Immature natural killer cell (primary cell): ENCODE data around the gene RGCC. TPM values are rescaled to one million over a fixed set of nuclear protein-coding genes. Genes with fewer than 3 reads are reported as not detected.
"Not testable (repeated sequence)": the region's sequence is repeated elsewhere in the genome, so short reads cannot be mapped to it uniquely, and the experiment has no call there.

Source experiments
- DNase-seq, 3 donors: peaks; one replicate each; pipeline ENCODE4 v3.0.0; 2022; ENCODE audit warnings: mixed read lengths in 1 of 3
- H3K27ac Mint-ChIP-seq, 6 donors: one replicate each; pipeline ENCODE4 v1.8.0; 2020; ENCODE audit warnings: mixed read lengths in 6 of 6, mild to moderate bottlenecking in 5 of 6, inconsistent platforms in 4 of 6, moderate library complexity in 3 of 6
- H3K27me3 Mint-ChIP-seq, 3 donors: one replicate each; pipeline ENCODE4 v1.8.0; 2020 to 2021; ENCODE audit warnings: low read depth in 3 of 3, mild to moderate bottlenecking in 3 of 3, mixed read lengths in 3 of 3, moderate library complexity in 3 of 3, inconsistent platforms in 1 of 3
- H3K36me3 Mint-ChIP-seq, 3 donors: one replicate each; pipeline ENCODE4 v1.8.0; 2020; ENCODE audit warnings: mixed read lengths in 3 of 3, inconsistent platforms in 2 of 3, mild to moderate bottlenecking in 2 of 3
- H3K4me1 Mint-ChIP-seq, 2 donors: one replicate each; pipeline ENCODE4 v1.8.0; 2020; ENCODE audit warnings: inconsistent platforms in 2 of 2, mild to moderate bottlenecking in 2 of 2, mixed read lengths in 2 of 2, moderate library complexity in 1 of 2
- H3K4me3 Mint-ChIP-seq, 5 donors: one replicate each; pipeline ENCODE4 v1.8.0; 2020; ENCODE audit warnings: mild to moderate bottlenecking in 5 of 5, mixed read lengths in 5 of 5, inconsistent platforms in 3 of 5, moderate library complexity in 3 of 5
- H3K9me3 Mint-ChIP-seq, 6 donors: one replicate each; pipeline ENCODE4 v1.8.0; 2020; ENCODE audit warnings: mild to moderate bottlenecking in 6 of 6, mixed read lengths in 6 of 6, inconsistent platforms in 4 of 6, moderate library complexity in 3 of 6
- polyA plus RNA-seq, 3 donors: library from polyadenylated mRNA; unstranded; fragments of 300-500 nt; fragmentation: Illumina TruSeq; gene quantifications; one replicate each; pipeline ENCODE4 v1.2.3, GENCODE V29; 2021

The RGCC gene, protein sequence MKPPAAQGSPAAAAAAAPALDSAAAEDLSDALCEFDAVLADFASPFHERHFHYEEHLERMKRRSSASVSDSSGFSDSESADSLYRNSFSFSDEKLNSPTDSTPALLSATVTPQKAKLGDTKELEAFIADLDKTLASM
- polyA plus RNA-seq, result 1 to 10 TPM; 4.5 to 8.5 (median 7.7) TPM

DNA sequence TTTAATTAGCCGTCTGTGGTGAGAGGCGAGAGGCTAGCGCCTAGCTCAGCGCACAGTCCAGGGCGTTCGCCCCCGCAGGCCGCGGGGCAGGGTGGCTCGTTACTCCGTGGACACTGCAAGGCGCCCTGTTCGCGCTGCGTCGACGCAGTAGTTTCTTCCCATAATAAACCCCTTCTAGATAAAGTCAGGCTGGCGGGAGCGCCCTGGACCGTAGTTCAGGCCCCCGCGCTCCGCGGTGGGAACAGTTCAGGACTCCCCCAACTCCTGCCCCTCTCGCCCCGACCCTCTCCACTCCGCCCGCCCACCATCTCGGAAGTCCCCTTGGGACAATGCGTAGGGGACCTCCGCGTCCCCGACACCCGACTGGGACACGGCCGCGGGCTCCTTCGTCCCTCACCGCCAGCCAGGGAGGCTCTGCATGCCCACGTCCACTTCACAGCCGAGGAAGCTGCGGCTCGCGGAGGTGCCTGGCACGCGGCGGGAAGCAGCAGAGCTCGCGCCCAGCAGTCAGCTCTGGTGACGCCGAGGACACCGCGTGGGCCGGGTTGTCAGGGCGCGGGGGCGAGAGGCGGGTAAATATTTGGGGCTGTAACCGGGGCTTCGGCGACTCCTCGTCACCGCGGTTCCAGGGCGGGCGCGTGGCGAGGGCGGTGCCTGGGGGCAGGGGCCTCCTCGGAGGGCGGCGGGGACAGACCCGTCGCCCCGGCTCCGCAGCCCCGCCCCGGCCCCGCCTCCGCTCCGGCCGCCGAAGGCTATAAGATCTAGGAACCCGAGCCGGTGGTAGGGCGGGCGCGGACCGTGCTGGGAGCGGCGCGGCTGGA, at the start of gene RGCC:
Gene RGCC, plus strand, starts transcription at position 783 of the 821 bp plus-strand sequence. CDS start 158 bp downstream, outside the sequence.
- peak; percentile 93 to 95 (median 94) for DNase-seq
- H3K4me3 Mint-ChIP-seq, result peak within 1 kb of the TSS; percentile 81 to 94 (median 83)
- peaks cover 10 to 26% (median 14%) of the 10 kb centered on the region in 3 donors for H3K27me3 Mint-ChIP-seq
- H3K36me3 Mint-ChIP-seq, result peaks cover 0 to 4% (median 3%) of the 10 kb centered on the region in 3 donors
- H3K4me1 Mint-ChIP-seq, result peaks cover 32 to 45% of the 10 kb centered on the region in 2 donors
- H3K27ac Mint-ChIP-seq, result peak within 1 kb of the TSS; percentile 1 to 95 (median 91)
- peaks cover 0 to 4% (median 0%) of the 10 kb centered on the region in 6 donors for H3K9me3 Mint-ChIP-seq

DNA sequence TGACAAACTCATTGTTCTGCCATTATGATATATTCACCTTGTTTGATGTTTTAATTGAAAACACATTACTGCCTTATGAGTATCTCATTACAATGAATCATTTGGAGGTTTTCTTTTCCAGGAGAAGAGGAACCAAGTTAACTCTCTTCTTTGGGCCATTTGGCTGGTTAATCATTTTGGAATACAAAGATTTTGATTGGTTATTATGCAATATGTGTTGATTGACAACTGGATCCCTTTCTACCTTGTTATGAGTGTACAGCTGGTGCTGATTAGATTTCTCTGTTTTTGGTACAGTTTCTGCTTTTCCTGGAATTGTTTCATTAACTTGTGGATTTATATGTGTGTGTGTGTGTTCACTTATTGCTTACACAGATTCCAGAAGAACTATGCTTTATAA, 49.2 kb upstream of the RGCC start:
- Mint-ChIP-seq H3K27ac (peak overlapping the region in 1 of 6 donors; percentile 12), H3K9me3 (no peaks in the 10 kb centered on the region), H3K27me3 (peaks cover 0 to 4% (median 0%) of the 10 kb centered on the region in 3 donors), H3K4me1 (no peaks in the 10 kb centered on the region), H3K4me3 (no peak overlapping the region), H3K36me3 (no peaks in the 10 kb centered on the region)
- DNase-seq, result no peak

GRCh38 chr13:41408746-41409145, 48.6 kb upstream of the RGCC start:
- no peak for DNase-seq
- Mint-ChIP-seq H3K27ac (no peak overlapping the region), H3K4me3 (no peak overlapping the region), H3K36me3 (no peaks in the 10 kb centered on the region), H3K4me1 (no peaks in the 10 kb centered on the region), H3K27me3 (peaks cover 0 to 4% (median 0%) of the 10 kb centered on the region in 3 donors), H3K9me3 (no peaks in the 10 kb centered on the region)

- Mint-ChIP-seq H3K9me3 (no peaks in the 10 kb centered on the region), H3K4me1 (no peaks in the 10 kb centered on the region), H3K27me3 (peaks cover 0 to 4% (median 0%) of the 10 kb centered on the region in 3 donors), H3K36me3 (no peaks in the 10 kb centered on the region), H3K27ac (no peak overlapping the region), H3K4me3 (no peak overlapping the region)
- DNase-seq, result no peak
Measured at GRCh38 chr13:41409611-41410010, 47.7 kb upstream of the RGCC start.

GRCh38 chr13:41411060-41411459, 46.3 kb upstream of the RGCC start:
- DNase-seq, result no peak
- no peak overlapping the region for H3K4me3 Mint-ChIP-seq
- H3K9me3 Mint-ChIP-seq, result no peaks in the 10 kb centered on the region
- H3K4me1 Mint-ChIP-seq, result no peaks in the 10 kb centered on the region
- peaks cover 0 to 4% (median 0%) of the 10 kb centered on the region in 3 donors for H3K27me3 Mint-ChIP-seq
- H3K36me3 Mint-ChIP-seq, result no peaks in the 10 kb centered on the region
- no peak overlapping the region for H3K27ac Mint-ChIP-seq

DNA sequence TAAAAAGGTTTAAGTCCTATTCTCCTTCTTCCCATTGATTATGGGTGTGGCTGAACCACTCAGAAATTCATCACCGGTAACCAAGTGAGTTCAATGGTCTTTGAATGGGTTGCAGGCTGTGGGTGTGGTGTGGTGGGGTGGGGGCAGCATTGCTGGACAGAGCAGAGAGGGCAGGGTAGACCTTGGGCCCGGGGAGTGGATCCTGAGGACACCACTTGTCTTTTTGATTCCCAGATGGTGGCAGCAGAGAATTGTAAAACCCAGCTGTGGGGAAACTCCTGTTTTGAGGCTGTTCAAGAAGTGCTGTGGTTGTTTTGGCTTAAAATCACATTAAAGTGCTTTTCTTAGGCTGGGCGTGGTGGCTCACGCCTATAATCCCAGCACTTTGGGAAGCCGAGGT, 45.8 kb upstream of the RGCC start:
- peaks cover 0 to 4% (median 0%) of the 10 kb centered on the region in 3 donors for H3K27me3 Mint-ChIP-seq
- no peak for DNase-seq
- no peaks in the 10 kb centered on the region for H3K36me3 Mint-ChIP-seq
- no peaks in the 10 kb centered on the region for H3K4me1 Mint-ChIP-seq
- H3K27ac Mint-ChIP-seq, result no peak overlapping the region
- no peaks in the 10 kb centered on the region for H3K9me3 Mint-ChIP-seq
- H3K4me3 Mint-ChIP-seq, result no peak overlapping the region

DNA sequence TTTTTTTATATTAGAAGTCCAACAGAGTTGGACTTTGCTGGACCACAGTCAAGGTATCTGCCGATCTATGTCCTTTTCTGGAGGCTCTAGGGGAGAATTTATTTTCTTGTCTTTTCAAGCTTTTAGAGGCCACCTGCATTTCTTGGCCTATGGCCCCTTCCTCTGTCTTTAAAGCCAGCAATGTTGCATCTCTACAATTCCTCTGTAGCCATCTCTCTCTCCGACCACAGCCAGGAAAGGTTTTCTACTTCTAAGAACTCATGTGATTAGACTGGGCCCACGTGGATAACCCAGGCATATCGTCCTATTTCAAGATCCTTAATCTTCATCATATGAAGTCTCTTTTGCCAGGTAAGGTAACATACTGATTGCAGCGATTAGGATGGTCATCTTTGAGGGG, 43.5 kb upstream of the RGCC start:
- no peaks in the 10 kb centered on the region for H3K36me3 Mint-ChIP-seq
- H3K9me3 Mint-ChIP-seq, result no peaks in the 10 kb centered on the region
- no peak overlapping the region for H3K4me3 Mint-ChIP-seq
- no peak for DNase-seq
- no peak overlapping the region for H3K27ac Mint-ChIP-seq
- H3K4me1 Mint-ChIP-seq, result no peaks in the 10 kb centered on the region
- H3K27me3 Mint-ChIP-seq, result peaks cover 0 to 6% (median 0%) of the 10 kb centered on the region in 3 donors

GRCh38 chr13:41416276-41416675, 41.1 kb upstream of the RGCC start:
- no peak overlapping the region for H3K27ac Mint-ChIP-seq
- H3K27me3 Mint-ChIP-seq, result peaks cover 0 to 6% (median 0%) of the 10 kb centered on the region in 3 donors
- no peak overlapping the region for H3K4me3 Mint-ChIP-seq
- H3K9me3 Mint-ChIP-seq, result no peaks in the 10 kb centered on the region
- no peaks in the 10 kb centered on the region for H3K4me1 Mint-ChIP-seq
- H3K36me3 Mint-ChIP-seq, result no peaks in the 10 kb centered on the region
- DNase-seq, result no peak

DNA sequence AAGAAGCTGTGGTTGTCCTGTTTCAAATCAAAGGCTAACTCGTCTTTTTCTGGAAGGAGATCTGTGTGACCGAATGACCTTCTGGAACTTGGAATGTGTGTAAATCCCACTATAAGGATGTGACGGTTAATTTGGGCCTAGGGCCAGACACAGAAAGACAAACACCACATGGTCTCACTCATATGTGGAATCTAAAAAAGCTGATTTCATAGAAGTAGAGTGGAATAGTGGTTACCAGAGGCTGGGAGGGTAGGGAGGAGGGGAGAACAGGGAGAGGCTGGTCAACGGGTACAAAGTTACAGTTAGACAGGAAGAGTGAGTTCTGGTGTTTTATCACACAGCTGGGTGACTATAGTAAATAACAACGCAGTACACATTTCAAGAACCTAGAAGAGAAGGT, 39.3 kb upstream of the RGCC start:
- no peaks in the 10 kb centered on the region for H3K36me3 Mint-ChIP-seq
- no peak for DNase-seq
- no peak overlapping the region for H3K4me3 Mint-ChIP-seq
- H3K4me1 Mint-ChIP-seq, result no peaks in the 10 kb centered on the region
- H3K27me3 Mint-ChIP-seq, result peaks cover 0 to 2% (median 0%) of the 10 kb centered on the region in 3 donors
- H3K9me3 Mint-ChIP-seq, result no peaks in the 10 kb centered on the region
- H3K27ac Mint-ChIP-seq, result no peak overlapping the region

GRCh38 chr13:41418731-41419130, 38.6 kb upstream of the RGCC start:
- H3K27me3 Mint-ChIP-seq, result peaks cover 0 to 2% (median 2%) of the 10 kb centered on the region in 3 donors
- no peaks in the 10 kb centered on the region for H3K36me3 Mint-ChIP-seq
- DNase-seq, result no peak
- no peak overlapping the region for H3K4me3 Mint-ChIP-seq
- H3K4me1 Mint-ChIP-seq, result no peaks in the 10 kb centered on the region
- peaks cover 0 to 1% (median 0%) of the 10 kb centered on the region in 6 donors for H3K9me3 Mint-ChIP-seq
- no peak overlapping the region for H3K27ac Mint-ChIP-seq

GRCh38 chr13:41419206-41419605, 38.1 kb upstream of the RGCC start:
- H3K4me1 Mint-ChIP-seq, result no peaks in the 10 kb centered on the region
- H3K27me3 Mint-ChIP-seq, result peaks cover 0 to 2% (median 2%) of the 10 kb centered on the region in 3 donors
- H3K4me3 Mint-ChIP-seq, result no peak overlapping the region
- no peak for DNase-seq
- H3K36me3 Mint-ChIP-seq, result no peaks in the 10 kb centered on the region
- peaks cover 0 to 1% (median 0%) of the 10 kb centered on the region in 6 donors for H3K9me3 Mint-ChIP-seq
- no peak overlapping the region for H3K27ac Mint-ChIP-seq

GRCh38 chr13:41420146-41420545, 37.2 kb upstream of the RGCC start:
- Mint-ChIP-seq H3K36me3 (no peaks in the 10 kb centered on the region), H3K27ac (no peak overlapping the region), H3K9me3 (peaks cover 0 to 1% (median 0%) of the 10 kb centered on the region in 6 donors), H3K4me3 (no peak overlapping the region), H3K4me1 (no peaks in the 10 kb centered on the region), H3K27me3 (peaks cover 0 to 4% (median 2%) of the 10 kb centered on the region in 3 donors)
- DNase-seq, result no peak

DNA sequence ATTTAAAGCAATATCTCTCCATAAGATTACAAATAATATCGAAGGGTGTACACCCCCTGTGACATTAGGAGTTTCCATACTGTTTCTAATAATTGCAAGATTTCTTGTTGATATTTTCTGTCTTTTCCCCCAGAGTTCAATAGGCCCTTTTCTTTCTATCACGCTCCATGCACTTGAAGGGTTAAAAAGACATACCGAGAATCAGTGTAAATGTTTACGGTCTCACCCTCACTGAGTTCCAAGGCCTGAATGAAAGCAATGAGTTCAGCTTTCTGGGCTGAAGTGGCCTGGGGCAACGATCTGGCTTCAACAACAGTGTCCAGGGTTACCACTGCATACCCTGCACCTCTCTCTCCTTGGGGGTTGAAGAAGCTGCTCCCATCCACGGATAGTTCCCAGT, 36.0 kb upstream of the RGCC start:
- not testable (repeated sequence) for H3K9me3 Mint-ChIP-seq, H3K27ac Mint-ChIP-seq, H3K4me1 Mint-ChIP-seq, H3K4me3 Mint-ChIP-seq, DNase-seq, H3K27me3 Mint-ChIP-seq, H3K36me3 Mint-ChIP-seq

- H3K4me3 Mint-ChIP-seq, H3K36me3 Mint-ChIP-seq: not testable (repeated sequence)
Measured at GRCh38 chr13:41421983-41422382, 35.4 kb upstream of the RGCC start.

More at GRCh38 chr13:41421983-41422382, 35.4 kb upstream of the RGCC start:
- not testable (repeated sequence) for H3K9me3 Mint-ChIP-seq, H3K4me1 Mint-ChIP-seq, H3K27ac Mint-ChIP-seq, DNase-seq
- peaks cover 0 to 11% (median 2%) of the 10 kb centered on the region in 3 donors for H3K27me3 Mint-ChIP-seq
